Uterus (tissue), 2 donors: ENCODE measurements around the gene TOP1.

Experiments
- CTCF ChIP-seq, 4 experiments: fragments of 200-600 bp in 2 of 4; fragments of 450-650 bp in 2 of 4; sonication (generic) in 2 of 4; IDR thresholded peaks; one replicate each; pipeline ENCODE4 v1.5.1; 2016 to 2019; ENCODE audit warnings: antibody characterized with exemption in 4 of 4, mild to moderate bottlenecking in 2 of 4, moderate library complexity in 1 of 4
- POLR2A ChIP-seq, 2 donors: fragments of 450-650 bp; IDR thresholded peaks; one replicate each; pipeline ENCODE4 v1.6.1; 2016; ENCODE audit warnings: antibody characterized with exemption in 2 of 2, mild to moderate bottlenecking in 1 of 2, moderate library complexity in 1 of 2

GRCh38 chr20:41034239-41034638 is 5.6 kb downstream of the TOP1 start:
- no peak for TF ChIP-seq POLR2A (IDR thresholded peaks at IDR 0.05)
- TF ChIP-seq CTCF (IDR thresholded peaks at IDR 0.05): no peak
